ENCODE results near the gene IL2RA. TPM values are rescaled to one million over a fixed set of nuclear protein-coding genes. Genes with fewer than 3 reads are reported as not detected.
"Not testable (repeated sequence)": the region's sequence is repeated elsewhere in the genome, so short reads cannot be mapped to it uniquely, and the experiment has no call there.

Gene IL2RA
- total RNA-seq, 1 experiment from 2014 or later, result not detected

DNA sequence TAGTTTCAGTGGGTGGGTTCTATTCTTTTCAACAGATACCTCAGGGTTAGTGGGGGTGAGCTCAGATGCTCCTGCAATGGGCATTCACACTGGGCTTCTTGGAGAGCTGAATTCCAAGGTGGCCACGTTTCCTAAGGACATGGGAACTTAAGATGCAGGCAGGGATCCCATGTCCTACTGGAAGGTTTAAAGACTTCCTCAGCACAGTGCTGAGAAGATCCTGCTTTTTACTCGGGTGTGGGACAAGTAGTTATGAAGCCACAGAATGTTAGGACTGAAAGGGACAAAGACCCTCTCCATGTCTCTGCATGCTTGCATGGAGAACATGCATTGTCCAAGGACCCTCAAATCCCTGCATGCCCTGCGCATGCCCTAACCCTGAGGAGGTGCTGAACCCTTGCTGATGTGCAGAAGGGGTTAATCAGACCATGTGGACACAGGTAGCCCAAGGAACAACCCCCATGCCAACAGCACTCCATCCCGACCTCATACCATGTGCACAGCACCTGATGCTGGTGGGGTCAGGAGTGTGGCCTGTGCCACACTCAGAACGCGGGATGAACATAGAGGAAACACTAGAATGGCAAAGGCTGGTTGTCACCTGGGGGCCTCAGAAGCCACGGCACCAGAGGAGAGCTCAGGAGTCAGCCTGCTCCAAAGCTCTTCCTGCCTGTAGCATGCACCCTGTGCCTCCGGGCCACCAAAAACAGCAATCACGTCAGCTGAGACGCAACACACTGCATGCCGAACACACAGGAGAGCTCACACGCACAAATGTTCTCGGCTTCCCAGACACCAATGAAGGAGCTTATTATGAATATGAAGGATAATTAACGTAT is 15.2 kb downstream of the IL2RA start:
- H3K4me3 ChIP-seq, result no peak overlapping the region
- no peaks in the 10 kb centered on the region for H3K9me3 ChIP-seq (replicated peaks)
- H3K36me3 ChIP-seq, result no peaks in the 10 kb centered on the region
- peaks cover 14% of the 10 kb centered on the region; the same call in 1 of the 2 replicates for H3K27me3 ChIP-seq (replicated peaks)
- peaks cover 7% of the 10 kb centered on the region; the same call in 1 of the 2 replicates for H3K4me1 ChIP-seq (replicated peaks)
- DNase-seq (ENCODE audit: low read depth in 1 of 2, low spot score in 2 of 2), result peak in 1 of 2 experiments; percentile 33
- H3K27ac ChIP-seq, result no peak overlapping the region

DNA sequence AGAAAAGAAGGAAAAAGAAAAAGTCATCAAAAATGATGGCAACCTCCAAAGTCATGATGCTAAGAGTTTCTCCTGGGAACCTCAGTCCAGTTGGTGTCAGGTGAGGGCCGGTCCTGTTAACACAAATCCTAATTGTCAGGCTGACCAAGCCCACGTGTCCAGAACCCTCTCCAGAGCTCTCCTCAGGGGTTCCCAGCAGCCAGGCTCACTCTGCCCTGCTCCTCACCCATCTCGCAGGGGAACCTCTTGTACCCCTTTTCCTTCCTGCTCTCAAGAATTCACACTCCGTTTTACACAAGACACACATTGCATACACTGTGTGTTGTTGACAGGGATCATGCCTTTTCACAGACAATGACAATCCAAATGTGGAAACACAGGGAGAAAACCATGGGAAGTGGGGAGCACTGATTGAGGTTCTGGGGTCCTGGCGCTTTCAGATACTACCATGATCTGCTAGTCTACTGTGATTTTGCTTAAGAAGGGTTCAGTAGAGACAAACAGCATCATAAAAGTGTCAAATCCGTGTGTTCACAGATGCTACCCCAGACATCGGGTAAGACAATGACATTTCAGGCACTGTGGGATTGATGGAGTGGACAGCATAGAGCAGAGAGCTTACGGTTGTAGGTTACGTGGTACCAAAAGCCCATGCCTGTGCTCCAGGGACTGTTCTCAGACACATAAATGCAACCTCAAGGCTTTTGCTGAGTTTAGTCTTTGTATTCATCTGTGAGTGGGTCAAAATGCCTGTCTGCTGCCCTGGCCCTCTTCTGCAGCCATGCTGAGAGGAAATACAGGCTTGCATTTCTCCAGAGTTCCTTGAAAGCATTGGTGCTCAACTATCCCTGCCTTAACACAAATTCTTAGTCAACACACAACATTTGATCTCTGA is 16.0 kb downstream of the IL2RA start:
- Histone ChIP-seq H3K4me1 (replicated peaks) (peaks cover 6% of the 10 kb centered on the region; the same call in 1 of the 2 replicates), H3K4me3 (no peak overlapping the region), H3K36me3 (no peaks in the 10 kb centered on the region), H3K27ac (no peak overlapping the region), H3K9me3 (replicated peaks) (no peaks in the 10 kb centered on the region), H3K27me3 (replicated peaks) (peaks cover 14% of the 10 kb centered on the region; the same call in 1 of the 2 replicates)
- peak in 1 of 2 experiments; percentile 18 for DNase-seq (ENCODE audit: low read depth in 1 of 2, low spot score in 2 of 2)

DNA sequence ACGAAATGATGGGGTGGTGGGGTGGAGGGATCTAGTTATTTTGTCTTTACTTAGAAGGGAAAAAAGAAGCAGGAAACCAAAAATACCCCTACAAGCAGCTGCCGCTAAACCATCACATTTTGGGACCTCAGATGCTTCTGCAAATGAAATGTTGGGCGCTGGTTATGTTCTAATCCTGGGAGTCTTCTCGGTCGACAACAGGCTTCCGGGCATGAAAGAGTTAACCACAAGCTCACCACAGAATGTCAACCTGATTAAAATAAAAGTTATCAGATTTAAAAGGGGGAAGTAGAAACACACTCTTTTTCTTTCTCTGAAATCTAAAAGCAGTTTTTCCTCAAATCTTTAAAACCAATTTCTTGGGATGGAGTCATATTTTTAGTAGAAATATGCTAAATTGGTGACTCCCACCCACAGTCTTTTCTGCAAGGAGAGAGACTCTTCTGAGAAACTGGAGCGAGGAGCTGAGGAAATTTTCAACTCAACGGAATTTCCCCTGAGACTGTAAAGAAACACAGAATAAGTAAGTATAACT is 16.8 kb downstream of the IL2RA start:
- Histone ChIP-seq H3K27ac (no peak overlapping the region), H3K27me3 (replicated peaks) (peaks cover 14% of the 10 kb centered on the region; the same call in 1 of the 2 replicates), H3K36me3 (no peaks in the 10 kb centered on the region), H3K4me1 (replicated peaks) (peaks cover 3% of the 10 kb centered on the region; the same call in 1 of the 2 replicates), H3K4me3 (no peak overlapping the region), H3K9me3 (replicated peaks) (no peaks in the 10 kb centered on the region)
- peak in 1 of 2 experiments; percentile 5 for DNase-seq (ENCODE audit: low read depth in 1 of 2, low spot score in 2 of 2)

DNA sequence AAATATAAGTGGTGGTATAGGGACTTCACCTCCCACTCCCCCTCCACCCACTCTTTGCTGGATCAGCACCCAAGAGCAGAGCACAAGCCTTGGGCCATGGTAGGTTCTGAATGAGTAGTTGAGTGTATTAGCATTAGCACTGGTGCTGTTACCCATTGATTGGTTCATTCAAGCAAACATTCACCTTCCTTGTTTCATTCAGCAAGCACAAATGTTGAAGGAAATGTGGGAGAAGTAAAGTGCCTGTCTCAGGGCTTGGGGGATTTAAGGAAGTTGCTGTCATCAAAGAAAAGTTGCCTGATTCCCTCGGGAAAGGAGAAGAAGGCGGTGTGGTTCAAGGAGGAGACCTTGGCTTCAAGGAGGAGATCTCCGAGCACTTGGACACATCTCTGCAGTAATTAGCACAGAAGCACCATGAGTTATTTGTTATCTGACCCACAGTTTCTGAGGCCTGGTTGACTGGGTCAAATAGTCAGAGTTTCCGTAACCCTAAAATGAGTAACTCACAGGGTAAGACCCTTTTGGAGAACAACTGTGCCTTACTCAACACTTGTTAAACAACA is 17.3 kb downstream of the IL2RA start:
- H3K4me3 ChIP-seq, result no peak overlapping the region
- H3K36me3 ChIP-seq, result no peaks in the 10 kb centered on the region
- DNase-seq (ENCODE audit: low read depth in 1 of 2, low spot score in 2 of 2), result no peak
- no peak overlapping the region for H3K27ac ChIP-seq
- no peaks in the 10 kb centered on the region for H3K4me1 ChIP-seq (replicated peaks)
- no peaks in the 10 kb centered on the region for H3K9me3 ChIP-seq (replicated peaks)
- peaks cover 16% of the 10 kb centered on the region for H3K27me3 ChIP-seq (replicated peaks)

DNA sequence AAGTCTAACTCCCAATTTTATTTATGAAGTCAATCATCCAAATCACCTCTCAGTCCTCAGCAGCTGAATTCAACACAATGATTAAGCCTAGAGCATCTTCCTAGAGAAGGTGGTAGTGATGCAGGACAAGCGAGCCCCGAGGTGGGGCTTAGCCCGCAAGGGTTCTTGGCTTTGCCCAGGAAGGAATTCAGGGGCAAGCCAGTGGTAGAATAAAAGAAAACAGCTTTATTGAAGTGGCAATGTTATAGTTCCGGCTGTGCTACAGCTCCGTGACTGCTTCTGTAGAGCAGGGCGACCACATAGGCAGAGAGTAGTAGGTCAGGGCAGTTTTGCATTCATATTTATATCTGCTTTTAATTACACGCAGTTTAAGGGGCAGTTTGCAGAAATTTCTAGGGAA is 18.1 kb downstream of the IL2RA start:
- peak in 1 of 2 experiments; percentile 7 for DNase-seq (ENCODE audit: low read depth in 1 of 2, low spot score in 2 of 2)
- Histone ChIP-seq H3K9me3 (replicated peaks) (no peaks in the 10 kb centered on the region), H3K27ac (no peak overlapping the region), H3K27me3 (replicated peaks) (peaks cover 18% of the 10 kb centered on the region), H3K4me1 (replicated peaks) (no peaks in the 10 kb centered on the region), H3K36me3 (no peaks in the 10 kb centered on the region), H3K4me3 (no peak overlapping the region)

DNA sequence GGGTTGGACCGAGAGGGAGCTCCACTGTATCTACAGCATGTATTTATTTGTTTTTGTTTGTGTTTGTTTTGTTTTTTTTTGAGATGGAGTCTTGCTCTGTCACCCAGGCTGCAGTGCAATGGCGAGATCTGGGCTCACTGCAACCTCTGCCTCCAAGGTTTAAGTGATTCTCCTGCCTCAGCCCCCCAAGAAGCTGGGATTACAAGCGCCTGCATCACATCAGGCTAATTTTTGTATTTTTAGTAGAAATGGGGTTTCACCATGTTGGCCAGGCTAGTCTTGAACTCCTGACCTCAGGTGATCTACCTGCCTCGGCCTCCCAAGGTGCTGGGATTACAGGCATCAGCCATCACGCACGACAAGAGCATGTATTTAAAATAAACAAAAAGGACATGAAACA is 18.8 kb downstream of the IL2RA start:
- DNase-seq (ENCODE audit: low read depth in 1 of 2, low spot score in 2 of 2), result peak in 1 of 2 experiments; percentile 14
- H3K36me3 ChIP-seq; H3K27ac ChIP-seq; H3K4me3 ChIP-seq; H3K4me1 ChIP-seq (replicated peaks); H3K9me3 ChIP-seq (replicated peaks): not testable (repeated sequence)
- peaks cover 18% of the 10 kb centered on the region for H3K27me3 ChIP-seq (replicated peaks)

DNA sequence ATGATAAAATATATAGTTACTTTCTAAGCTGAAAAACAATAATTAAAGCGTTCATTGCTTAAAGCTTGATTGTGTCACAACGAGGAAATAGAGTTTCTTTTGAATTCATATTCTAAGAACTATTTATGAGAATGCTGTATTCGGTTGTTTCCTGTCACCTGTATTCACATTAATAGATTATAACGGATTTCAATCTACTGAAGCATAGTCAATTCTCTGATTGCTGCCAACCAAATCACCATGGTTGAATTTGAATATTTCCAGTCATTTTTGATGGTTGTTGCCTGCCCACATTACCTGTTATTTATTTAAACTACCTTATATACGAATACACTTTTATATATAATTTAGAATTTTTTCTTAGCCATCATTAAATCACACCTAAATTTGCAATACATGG is 22.0 kb downstream of the IL2RA start:
- Histone ChIP-seq H3K27me3 (replicated peaks) (peaks cover 15% of the 10 kb centered on the region), H3K4me3 (no peak overlapping the region)

DNA sequence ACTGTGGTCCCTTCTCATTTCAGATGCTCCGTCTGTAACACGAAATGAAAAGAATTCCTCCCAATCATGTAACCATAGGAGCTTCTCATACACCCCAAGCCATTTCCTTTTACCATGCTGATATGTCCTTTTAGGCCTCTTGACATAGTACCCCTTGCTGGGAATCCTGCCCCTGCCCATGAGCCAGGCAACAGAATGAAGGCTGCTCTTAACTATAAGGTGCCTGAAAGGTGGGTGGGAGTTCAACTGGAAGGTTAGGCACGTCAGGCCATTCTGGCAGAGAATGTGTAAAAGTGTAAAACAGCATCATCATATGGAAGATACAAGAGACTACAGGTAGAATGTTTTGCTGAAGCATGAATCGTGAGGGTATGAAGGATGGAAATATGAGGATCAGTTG is 22.5 kb downstream of the IL2RA start:
- H3K27me3 ChIP-seq (replicated peaks), result peaks cover 15% of the 10 kb centered on the region
- peak in 1 of 2 experiments; percentile 16 for DNase-seq (ENCODE audit: low read depth in 1 of 2, low spot score in 2 of 2)
- no peak overlapping the region for H3K4me3 ChIP-seq
- H3K27ac ChIP-seq, result no peak overlapping the region
- H3K9me3 ChIP-seq (replicated peaks), result no peaks in the 10 kb centered on the region
- H3K36me3 ChIP-seq, result no peaks in the 10 kb centered on the region
- H3K4me1 ChIP-seq (replicated peaks), result no peaks in the 10 kb centered on the region

More for the DNA sequence above, 22.0 kb downstream of the IL2RA start:
- Histone ChIP-seq H3K4me1 (replicated peaks) (no peaks in the 10 kb centered on the region), H3K27ac (no peak overlapping the region), H3K36me3 (no peaks in the 10 kb centered on the region), H3K9me3 (replicated peaks) (no peaks in the 10 kb centered on the region)
- no peak for DNase-seq (ENCODE audit: low read depth in 1 of 2, low spot score in 2 of 2)

DNA sequence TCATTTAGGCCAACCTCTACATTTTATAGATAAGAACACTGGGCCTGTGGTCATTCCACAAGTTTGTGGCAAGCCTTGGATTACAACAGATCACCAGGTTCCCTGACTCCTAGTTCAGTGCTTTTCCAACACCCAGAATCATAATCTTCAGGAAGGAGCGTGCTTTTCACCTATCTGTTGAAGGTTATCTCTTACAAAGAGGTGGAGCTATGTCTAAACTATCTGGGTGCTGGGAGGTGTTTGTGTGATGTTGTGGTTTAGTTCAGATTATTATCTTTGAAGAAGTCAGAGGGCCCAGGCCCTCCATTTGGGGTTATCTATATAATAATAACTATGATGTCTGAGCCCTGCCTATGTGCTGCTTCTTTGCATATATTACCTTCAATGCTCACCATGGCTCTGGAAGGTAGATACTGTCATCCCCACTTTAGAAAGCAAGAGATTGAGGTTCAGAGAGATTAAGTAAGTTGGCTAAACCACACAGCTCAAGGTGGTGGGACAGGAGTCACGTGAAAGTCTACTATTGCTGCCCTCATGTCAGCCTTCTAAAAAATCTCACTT is 24.0 kb downstream of the IL2RA start:
- Histone ChIP-seq H3K27ac (no peak overlapping the region), H3K4me1 (replicated peaks) (no peaks in the 10 kb centered on the region), H3K27me3 (replicated peaks) (peaks cover 15% of the 10 kb centered on the region), H3K4me3 (no peak overlapping the region), H3K9me3 (replicated peaks) (no peaks in the 10 kb centered on the region), H3K36me3 (no peaks in the 10 kb centered on the region)
- peak in 1 of 2 experiments; percentile 3 for DNase-seq (ENCODE audit: low read depth in 1 of 2, low spot score in 2 of 2)

DNA sequence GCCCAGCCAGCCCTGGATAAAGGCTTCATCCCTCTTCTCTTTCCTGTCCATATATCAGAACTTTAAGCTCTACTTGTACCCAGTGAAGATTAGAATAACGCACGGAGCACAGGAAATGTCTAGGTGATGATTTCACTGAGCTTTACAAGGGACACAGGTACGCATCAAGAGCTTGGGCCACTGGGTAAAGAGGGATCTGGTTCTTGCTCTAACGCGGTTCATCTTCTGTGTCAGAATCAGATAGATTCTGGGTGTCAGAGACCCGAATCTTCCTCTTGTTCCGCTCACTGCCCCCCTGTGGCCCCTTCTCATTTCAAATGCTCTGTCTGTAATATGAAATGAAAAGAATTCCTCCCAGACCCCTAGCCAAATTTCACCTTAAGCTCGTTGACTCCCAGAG is 24.7 kb downstream of the IL2RA start:
- peak in 1 of 2 experiments; percentile 8 for DNase-seq (ENCODE audit: low read depth in 1 of 2, low spot score in 2 of 2)
- Histone ChIP-seq H3K27me3 (replicated peaks) (peaks cover 7% of the 10 kb centered on the region), H3K27ac (no peak overlapping the region), H3K36me3 (no peaks in the 10 kb centered on the region), H3K4me3 (no peak overlapping the region), H3K9me3 (replicated peaks) (no peaks in the 10 kb centered on the region), H3K4me1 (replicated peaks) (no peaks in the 10 kb centered on the region)

DNA sequence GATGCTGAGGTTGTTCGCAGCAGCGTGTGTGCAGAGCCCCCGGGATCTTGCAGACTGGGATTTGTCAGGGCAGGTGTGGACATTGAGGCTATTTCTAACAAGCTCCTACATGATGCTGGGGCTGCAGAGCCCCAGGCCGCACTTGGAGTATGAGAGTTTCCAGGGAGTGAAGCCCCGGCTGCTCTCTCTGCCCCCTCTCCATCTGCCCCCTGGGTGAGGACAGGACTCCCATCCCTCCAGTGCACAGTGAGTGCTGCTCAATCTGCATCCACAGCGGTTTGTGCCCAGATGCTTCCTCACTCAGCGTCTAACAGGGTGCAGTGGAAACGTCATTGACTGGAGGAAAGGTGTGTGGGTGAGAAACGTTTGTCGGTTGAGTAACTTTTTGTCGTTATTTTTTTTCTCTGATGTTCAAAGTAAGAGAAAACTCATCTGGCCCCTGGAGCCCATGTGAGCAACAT is 25.3 kb downstream of the IL2RA start:
- H3K4me1 ChIP-seq (replicated peaks), result no peaks in the 10 kb centered on the region
- DNase-seq (ENCODE audit: low read depth in 1 of 2, low spot score in 2 of 2), result peak in 1 of 2 experiments; percentile 19
- no peaks in the 10 kb centered on the region for H3K9me3 ChIP-seq (replicated peaks)
- peaks cover 4% of the 10 kb centered on the region; the same call in 1 of the 2 replicates for H3K27me3 ChIP-seq (replicated peaks)
- no peak overlapping the region for H3K27ac ChIP-seq
- H3K4me3 ChIP-seq, result no peak overlapping the region
- no peaks in the 10 kb centered on the region for H3K36me3 ChIP-seq

DNA sequence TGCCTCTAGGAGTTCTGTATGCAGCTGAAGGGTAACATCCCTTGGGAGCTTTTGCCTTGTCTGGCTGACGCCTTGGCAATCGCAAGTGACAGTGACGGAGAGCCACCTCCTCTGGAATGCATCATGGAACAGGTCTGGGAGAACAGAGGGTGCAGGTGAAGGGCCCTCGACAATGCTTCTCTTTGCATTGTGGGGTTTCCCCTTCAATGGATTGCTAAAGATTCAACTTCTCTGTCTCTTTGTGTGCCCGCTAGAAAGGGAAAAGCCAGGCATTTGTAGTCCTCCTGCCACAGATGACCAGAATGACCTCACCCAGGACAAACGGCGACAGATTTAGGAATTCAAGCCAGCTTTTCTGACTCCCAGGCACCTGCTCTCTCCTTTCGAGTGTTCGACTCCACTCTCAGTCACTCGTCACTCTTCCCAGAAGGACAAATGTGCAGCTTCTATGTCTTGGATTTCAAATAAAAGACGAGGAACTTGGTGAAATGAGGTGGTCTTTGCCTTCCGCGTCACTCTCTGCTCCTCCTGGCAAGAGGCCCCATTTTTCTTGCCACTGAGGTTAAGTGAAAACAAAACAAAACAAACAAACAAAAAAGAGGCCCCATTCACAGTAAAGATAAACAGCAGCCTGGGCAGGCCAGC is 26.1 kb downstream of the IL2RA start:
- Histone ChIP-seq H3K9me3 (replicated peaks) (no peaks in the 10 kb centered on the region), H3K27me3 (replicated peaks) (peaks cover 4% of the 10 kb centered on the region; the same call in 1 of the 2 replicates), H3K36me3 (no peaks in the 10 kb centered on the region), H3K27ac (no peak overlapping the region), H3K4me3 (no peak overlapping the region), H3K4me1 (replicated peaks) (no peaks in the 10 kb centered on the region)
- peak in 1 of 2 experiments; percentile 21 for DNase-seq (ENCODE audit: low read depth in 1 of 2, low spot score in 2 of 2)

Data from SJSA1 (cell line).